Mammary epithelial cell (primary cell): ENCODE data around the gene PGGT1B.

ENCODE experiments used
- EZH2 ChIP-seq: IDR thresholded peaks from 2 replicates; pipeline ENCODE4 v1.6.1; 2012; ENCODE audit warnings: low read length, inconsistent platforms, borderline replicate concordance
- TF ChIP-seq, protein P1 (sequence below), 2 donors: IDR thresholded peaks in 1 of 2; conservative IDR thresholded peaks in 1 of 2; 2 replicates each; pipeline ENCODE4 v1.5.1; 2011 to 2012; ENCODE audit warnings: inconsistent platforms in 2 of 2, low read length in 2 of 2, mild to moderate bottlenecking in 2 of 2, control low read depth in 1 of 2, low read depth in 1 of 2; ENCODE audit not compliant: insufficient read depth in 1 of 2; ENCODE audit errors: extremely low read depth in 1 of 2

DNA sequence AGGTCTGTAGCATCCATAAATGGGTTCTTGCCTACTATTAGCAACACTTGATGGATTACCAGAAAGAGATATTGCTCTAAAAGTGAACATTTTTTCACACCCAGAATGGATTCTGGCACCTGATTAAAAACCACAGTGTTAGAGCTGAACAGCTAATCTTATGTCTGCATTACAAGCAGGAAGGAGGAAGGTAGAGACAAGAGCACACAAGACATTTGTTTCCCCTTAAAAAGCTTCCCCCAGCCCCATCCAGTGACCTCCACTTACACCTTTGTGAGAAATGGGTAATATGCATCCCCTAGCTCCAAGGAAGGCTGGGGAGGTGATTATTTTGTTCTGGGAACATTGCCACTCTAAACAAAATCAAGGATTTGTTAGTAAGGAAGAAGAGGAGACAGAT is 80.9 kb downstream of the PGGT1B start:
- TF ChIP-seq, protein P1, sequence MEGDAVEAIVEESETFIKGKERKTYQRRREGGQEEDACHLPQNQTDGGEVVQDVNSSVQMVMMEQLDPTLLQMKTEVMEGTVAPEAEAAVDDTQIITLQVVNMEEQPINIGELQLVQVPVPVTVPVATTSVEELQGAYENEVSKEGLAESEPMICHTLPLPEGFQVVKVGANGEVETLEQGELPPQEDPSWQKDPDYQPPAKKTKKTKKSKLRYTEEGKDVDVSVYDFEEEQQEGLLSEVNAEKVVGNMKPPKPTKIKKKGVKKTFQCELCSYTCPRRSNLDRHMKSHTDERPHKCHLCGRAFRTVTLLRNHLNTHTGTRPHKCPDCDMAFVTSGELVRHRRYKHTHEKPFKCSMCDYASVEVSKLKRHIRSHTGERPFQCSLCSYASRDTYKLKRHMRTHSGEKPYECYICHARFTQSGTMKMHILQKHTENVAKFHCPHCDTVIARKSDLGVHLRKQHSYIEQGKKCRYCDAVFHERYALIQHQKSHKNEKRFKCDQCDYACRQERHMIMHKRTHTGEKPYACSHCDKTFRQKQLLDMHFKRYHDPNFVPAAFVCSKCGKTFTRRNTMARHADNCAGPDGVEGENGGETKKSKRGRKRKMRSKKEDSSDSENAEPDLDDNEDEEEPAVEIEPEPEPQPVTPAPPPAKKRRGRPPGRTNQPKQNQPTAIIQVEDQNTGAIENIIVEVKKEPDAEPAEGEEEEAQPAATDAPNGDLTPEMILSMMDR (conservative IDR thresholded peaks at IDR 0.05 in 1 of 2, IDR thresholded peaks at IDR 0.05 in 1 of 2; ENCODE audit: extremely low read depth in 1 of 2, insufficient read depth in 1 of 2, low read depth in 1 of 2, low read length in 2 of 2): no peak
- peak; percentile 8 for TF ChIP-seq EZH2
